Tibial artery (tissue), 4 donors: ENCODE results near the gene CCSER1.

Source experiments
- DNase-seq, 2 donors: peaks; one replicate each; pipeline ENCODE4 v3.0.0-alpha.2; 2019
- H3K27ac ChIP-seq, 2 donors: fragments of 200-600 bp; sonication (generic) in 1 of 2; 1 replicate in 1 of 2; 2 replicates in 1 of 2; pipeline ENCODE4 v1.5.1; 2018 to 2019; ENCODE audit warnings: mild to moderate bottlenecking in 1 of 2
- H3K27me3 ChIP-seq, 2 donors: fragments of 200-600 bp; sonication (generic) in 1 of 2; one replicate each; pipeline versions ENCODE4 v1.5.1 to v1.6.0; 2016 to 2019
- H3K36me3 ChIP-seq, 3 donors: fragments of 200-600 bp; sonication (generic) in 2 of 3; one replicate each; pipeline ENCODE4 v1.5.1; 2016 to 2019; ENCODE audit warnings: mild to moderate bottlenecking in 2 of 3
- H3K4me1 ChIP-seq, 4 donors: fragments of 200-600 bp; sonication (generic) in 2 of 4; 1 replicate in 3 of 4; 2 replicates in 1 of 4; pipeline ENCODE4 v1.5.1; 2016 to 2019
- H3K4me3 ChIP-seq, 2 donors: fragments of 200-600 bp; sonication (generic) in 1 of 2; 1 replicate in 1 of 2; 2 replicates in 1 of 2; pipeline ENCODE4 v1.5.1; 2018 to 2019; ENCODE audit warnings: mild to moderate bottlenecking in 2 of 2
- H3K9me3 ChIP-seq, 3 donors: fragments of 200-600 bp; sonication (generic) in 1 of 3; one replicate each; pipeline ENCODE4 v1.5.1; 2016 to 2019
- CTCF ChIP-seq, 2 experiments: fragments of 200-600 bp in 1 of 2; fragments of 450-650 bp in 1 of 2; IDR thresholded peaks; one replicate each; pipeline ENCODE4 v1.5.1; 2017 to 2019; ENCODE audit warnings: antibody characterized with exemption in 2 of 2, mild to moderate bottlenecking in 1 of 2, moderate library complexity in 1 of 2
- intact Hi-C: fragments of 100-400 bp; cut with DNase I; formaldehyde crosslinking; loops from one replicate; pipeline ENCODE4 v1.15.0; 2023; ENCODE audit warnings: low total_unique reads

The CCSER1 gene

GRCh38 chr4:90189946-90190345, 62.8 kb downstream of the CCSER1 start:
- intact Hi-C loops: no loop called here
- H3K27ac ChIP-seq: no peak overlapping the region
- no peak for TF ChIP-seq CTCF (IDR thresholded peaks at IDR 0.05)
- DNase-seq: no peak
- no peak overlapping the region for H3K4me3 ChIP-seq
- H3K4me1 ChIP-seq: no peaks in the 10 kb centered on the region
- no peaks in the 10 kb centered on the region for H3K36me3 ChIP-seq
- H3K27me3 ChIP-seq: no peaks in the 10 kb centered on the region
- no peaks in the 10 kb centered on the region for H3K9me3 ChIP-seq

- intact Hi-C loops: no loop called here
- Histone ChIP-seq H3K27ac (no peak overlapping the region), H3K27me3 (no peaks in the 10 kb centered on the region), H3K9me3 (no peaks in the 10 kb centered on the region), H3K36me3 (no peaks in the 10 kb centered on the region), H3K4me3 (no peak overlapping the region), H3K4me1 (no peaks in the 10 kb centered on the region)
- no peak for DNase-seq
- TF ChIP-seq CTCF (IDR thresholded peaks at IDR 0.05): no peak
Observed at GRCh38 chr4:90190525-90190924, 63.3 kb downstream of the CCSER1 start.

GRCh38 chr4:90198086-90198847, 71.1 kb downstream of the CCSER1 start:
- TF ChIP-seq CTCF (IDR thresholded peaks at IDR 0.05): no peak
- H3K27ac ChIP-seq: no peak overlapping the region
- H3K9me3 ChIP-seq: no peaks in the 10 kb centered on the region
- no peaks in the 10 kb centered on the region for H3K36me3 ChIP-seq
- H3K27me3 ChIP-seq: no peaks in the 10 kb centered on the region
- H3K4me1 ChIP-seq: no peaks in the 10 kb centered on the region
- H3K4me3 ChIP-seq: no peak overlapping the region
- intact Hi-C loops: no loop called here
- DNase-seq: no peak

GRCh38 chr4:90207887-90208454, 80.8 kb downstream of the CCSER1 start:
- H3K9me3 ChIP-seq: peaks cover 0 to 3% (median 0%) of the 10 kb centered on the region in 3 donors
- intact Hi-C loops: no loop called here
- no peak for TF ChIP-seq CTCF (IDR thresholded peaks at IDR 0.05)
- no peaks in the 10 kb centered on the region for H3K27me3 ChIP-seq
- no peaks in the 10 kb centered on the region for H3K36me3 ChIP-seq
- H3K27ac ChIP-seq: no peak overlapping the region
- no peaks in the 10 kb centered on the region for H3K4me1 ChIP-seq
- H3K4me3 ChIP-seq: no peak overlapping the region
- DNase-seq: no peak

- no peak overlapping the region for H3K27ac ChIP-seq
- H3K27me3 ChIP-seq: no peaks in the 10 kb centered on the region
- H3K4me1 ChIP-seq: no peaks in the 10 kb centered on the region
- H3K36me3 ChIP-seq: no peaks in the 10 kb centered on the region
- intact Hi-C loops: no loop called here
- H3K4me3 ChIP-seq: no peak overlapping the region
- peaks cover 0 to under 1% (median 0%) of the 10 kb centered on the region in 3 donors for H3K9me3 ChIP-seq
- TF ChIP-seq CTCF (IDR thresholded peaks at IDR 0.05): no peak
- DNase-seq: no peak
Observed at GRCh38 chr4:90209922-90210321, 82.7 kb downstream of the CCSER1 start.
